ENCODE results near the gene TLR5. TPM values are rescaled to one million over a fixed set of nuclear protein-coding genes. Genes with fewer than 3 reads are reported as not detected.

The TLR5 gene
- total RNA-seq, 2 donors from 2014 or later, result not detected

GRCh38 chr1:223129229-223129901 is 13.7 kb downstream of the TLR5 start:
- Histone ChIP-seq H3K9me3 (ENCODE audit: control insufficient read depth, low read length) (no peaks in the 10 kb centered on the region), H3K27ac (ENCODE audit: low read depth, low read length) (no peak overlapping the region), H3K4me1 (ENCODE audit: control insufficient read depth, insufficient read depth, low read length) (peaks cover 10% of the 10 kb centered on the region), H3K4me3 (ENCODE audit: low read length) (peak overlapping the region; percentile 60), H3K27me3 (ENCODE audit: control insufficient read depth, insufficient read depth, low read length, poor library complexity, severe bottlenecking) (peaks cover 29% of the 10 kb centered on the region), H3K9ac (ENCODE audit: extremely low read depth, low read length, poor library complexity, severe bottlenecking) (no peak overlapping the region), H3K36me3 (ENCODE audit: control insufficient read depth, insufficient read depth, low read length) (no peaks in the 10 kb centered on the region)
- Mint-ChIP-seq H3K36me3 (ENCODE audit: low read depth) (no peaks in the 10 kb centered on the region), H3K4me1 (peaks cover 34% of the 10 kb centered on the region), H3K4me3 (peak overlapping the region; percentile 54), H3K27me3 (ENCODE audit: insufficient read depth) (peaks cover 47% of the 10 kb centered on the region), H3K9me3 (no peaks in the 10 kb centered on the region), H3K27ac (peak overlapping the region; percentile 77)
- 22 to 23% methylated on average over 34 to 37 of the region's 37 CpGs for WGBS, 2 experiments (ENCODE audit: insufficient coverage in 1 of 2, insufficient read length in 1 of 2)
- TF ChIP-seq, protein P1, sequence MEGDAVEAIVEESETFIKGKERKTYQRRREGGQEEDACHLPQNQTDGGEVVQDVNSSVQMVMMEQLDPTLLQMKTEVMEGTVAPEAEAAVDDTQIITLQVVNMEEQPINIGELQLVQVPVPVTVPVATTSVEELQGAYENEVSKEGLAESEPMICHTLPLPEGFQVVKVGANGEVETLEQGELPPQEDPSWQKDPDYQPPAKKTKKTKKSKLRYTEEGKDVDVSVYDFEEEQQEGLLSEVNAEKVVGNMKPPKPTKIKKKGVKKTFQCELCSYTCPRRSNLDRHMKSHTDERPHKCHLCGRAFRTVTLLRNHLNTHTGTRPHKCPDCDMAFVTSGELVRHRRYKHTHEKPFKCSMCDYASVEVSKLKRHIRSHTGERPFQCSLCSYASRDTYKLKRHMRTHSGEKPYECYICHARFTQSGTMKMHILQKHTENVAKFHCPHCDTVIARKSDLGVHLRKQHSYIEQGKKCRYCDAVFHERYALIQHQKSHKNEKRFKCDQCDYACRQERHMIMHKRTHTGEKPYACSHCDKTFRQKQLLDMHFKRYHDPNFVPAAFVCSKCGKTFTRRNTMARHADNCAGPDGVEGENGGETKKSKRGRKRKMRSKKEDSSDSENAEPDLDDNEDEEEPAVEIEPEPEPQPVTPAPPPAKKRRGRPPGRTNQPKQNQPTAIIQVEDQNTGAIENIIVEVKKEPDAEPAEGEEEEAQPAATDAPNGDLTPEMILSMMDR (conservative IDR thresholded peaks at IDR 0.05), result peak; percentile 98
- DNase-seq, result peak; percentile 97

- no peak overlapping the region for H3K27ac Mint-ChIP-seq
- no peaks in the 10 kb centered on the region for H3K36me3 Mint-ChIP-seq (ENCODE audit: low read depth)
- H3K27me3 ChIP-seq (ENCODE audit: control insufficient read depth, insufficient read depth, low read length, poor library complexity, severe bottlenecking), result peaks cover 10% of the 10 kb centered on the region
- no peaks in the 10 kb centered on the region for H3K36me3 ChIP-seq (ENCODE audit: control insufficient read depth, insufficient read depth, low read length)
- DNase-seq, result peak; percentile 37
- H3K27ac ChIP-seq (ENCODE audit: low read depth, low read length), result no peak overlapping the region
- H3K27me3 Mint-ChIP-seq (ENCODE audit: insufficient read depth), result peaks cover 32% of the 10 kb centered on the region
- no peak overlapping the region for H3K4me3 Mint-ChIP-seq
- no peaks in the 10 kb centered on the region for H3K9me3 ChIP-seq (ENCODE audit: control insufficient read depth, low read length)
- no peak overlapping the region for H3K9ac ChIP-seq (ENCODE audit: extremely low read depth, low read length, poor library complexity, severe bottlenecking)
- no peaks in the 10 kb centered on the region for H3K9me3 Mint-ChIP-seq
- H3K4me1 ChIP-seq (ENCODE audit: control insufficient read depth, insufficient read depth, low read length), result peaks cover 10% of the 10 kb centered on the region
- H3K4me3 ChIP-seq (ENCODE audit: low read length), result no peak overlapping the region
- WGBS, 2 experiments (ENCODE audit: insufficient coverage in 1 of 2, insufficient read length in 1 of 2), result 93 to 100% methylated on average over 1 of the region's 1 CpG
- H3K4me1 Mint-ChIP-seq, result peaks cover 32% of the 10 kb centered on the region
- TF ChIP-seq, protein P1 (conservative IDR thresholded peaks at IDR 0.05), result no peak
These were observed 16.3 kb downstream of the TLR5 start for GRCh38 chr1:223126741-223127140.

DNA sequence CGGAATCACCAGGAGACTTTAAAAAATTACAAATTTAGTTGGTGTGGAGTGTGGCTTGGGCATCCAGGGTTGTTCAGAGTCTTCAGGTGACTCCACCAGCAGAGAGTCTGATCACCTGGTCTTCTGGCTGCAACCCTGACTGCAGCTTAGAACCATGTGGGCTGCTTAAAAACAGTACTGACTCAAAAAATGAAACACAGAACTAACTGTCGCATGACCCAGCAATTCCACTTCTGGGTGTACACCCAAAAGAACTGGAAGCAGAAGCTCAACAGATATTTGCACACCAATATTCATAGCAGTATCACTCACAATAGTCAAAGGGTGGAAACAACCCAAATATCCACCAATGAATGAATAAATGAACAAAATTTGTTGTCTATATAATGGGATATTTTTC is 17.3 kb downstream of the TLR5 start:
- DNase-seq, result no peak
- H3K27me3 ChIP-seq (ENCODE audit: control insufficient read depth, insufficient read depth, low read length, poor library complexity, severe bottlenecking), result peaks cover 6% of the 10 kb centered on the region
- H3K9me3 ChIP-seq (ENCODE audit: control insufficient read depth, low read length), result no peaks in the 10 kb centered on the region
- WGBS, 2 experiments (ENCODE audit: insufficient coverage in 1 of 2, insufficient read length in 1 of 2), result 94 to 96% methylated on average over 2 of the region's 2 CpGs
- H3K27ac Mint-ChIP-seq, result no peak overlapping the region
- H3K27ac ChIP-seq (ENCODE audit: low read depth, low read length), result no peak overlapping the region
- H3K9ac ChIP-seq (ENCODE audit: extremely low read depth, low read length, poor library complexity, severe bottlenecking), result no peak overlapping the region
- no peaks in the 10 kb centered on the region for H3K36me3 Mint-ChIP-seq (ENCODE audit: low read depth)
- H3K4me1 ChIP-seq (ENCODE audit: control insufficient read depth, insufficient read depth, low read length), result peaks cover 10% of the 10 kb centered on the region
- peaks cover 23% of the 10 kb centered on the region for H3K27me3 Mint-ChIP-seq (ENCODE audit: insufficient read depth)
- H3K4me1 Mint-ChIP-seq, result peaks cover 33% of the 10 kb centered on the region
- no peak overlapping the region for H3K4me3 ChIP-seq (ENCODE audit: low read length)
- TF ChIP-seq, protein P1 (conservative IDR thresholded peaks at IDR 0.05), result no peak
- H3K9me3 Mint-ChIP-seq, result no peaks in the 10 kb centered on the region
- no peaks in the 10 kb centered on the region for H3K36me3 ChIP-seq (ENCODE audit: control insufficient read depth, insufficient read depth, low read length)
- no peak overlapping the region for H3K4me3 Mint-ChIP-seq

Data from endodermal cell (in vitro differentiated cells).